BE2C (cell line): ENCODE measurements around the gene ZNF410.
A peak's percentile ranks its signal among the peaks of the same experiment; 100 is the strongest.

Experiments
- DNase-seq: peaks from one replicate; pipeline ENCODE4 v3.0.0-alpha.2; 2020
- H3K27me3 ChIP-seq: fragments of 250-450 bp; sonication (Bioruptor Pico); 2 replicates; pipeline ENCODE4 v1.5.1; 2020; ENCODE audit warnings: mild to moderate bottlenecking
- H3K36me3 ChIP-seq: fragments of 250-450 bp; sonication (Bioruptor Pico); 2 replicates; pipeline ENCODE4 v1.5.1; 2020; ENCODE audit warnings: mild to moderate bottlenecking
- H3K4me1 ChIP-seq: fragments of 250-450 bp; sonication (Bioruptor Pico); 2 replicates; pipeline ENCODE4 v1.5.1; 2020
- H3K4me3 ChIP-seq: 2 replicates; pipeline ENCODE4 v1.5.1; 2011; ENCODE audit warnings: low read depth, low read length
- H3K9me3 ChIP-seq: fragments of 250-450 bp; sonication (Bioruptor Pico); 2 replicates; pipeline ENCODE4 v1.5.1; 2020
- TF ChIP-seq, protein P1 (sequence below): IDR thresholded peaks from 2 replicates; pipeline ENCODE4 v1.5.1; 2012; ENCODE audit warnings: mild to moderate bottlenecking, low read depth, low read length

The ZNF410 gene

DNA sequence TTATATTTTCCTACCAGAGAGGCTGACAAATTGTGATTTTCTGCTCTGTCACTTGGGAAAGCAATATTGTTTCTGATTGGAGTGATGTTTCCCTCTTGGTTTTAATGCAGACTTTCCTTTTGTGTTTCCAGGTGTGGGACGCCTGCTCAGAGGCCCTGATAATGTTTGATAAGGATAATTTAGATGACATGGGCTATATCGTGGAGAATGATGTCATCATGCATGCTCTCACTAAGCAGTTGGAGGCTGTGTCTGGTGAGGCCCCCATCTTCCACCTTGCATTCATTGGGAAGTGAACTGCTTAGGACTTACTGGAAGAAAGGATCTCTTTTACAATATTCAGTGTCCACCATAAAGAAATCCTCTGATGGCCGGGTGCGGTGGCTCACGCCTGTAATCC lies 69.0 kb downstream of the ZNF410 start:
- H3K4me3 ChIP-seq = no peak overlapping the region
- DNase-seq = no peak
- H3K36me3 ChIP-seq = peaks cover 28% of the 10 kb centered on the region
- H3K9me3 ChIP-seq = no peaks in the 10 kb centered on the region
- TF ChIP-seq, protein P1, sequence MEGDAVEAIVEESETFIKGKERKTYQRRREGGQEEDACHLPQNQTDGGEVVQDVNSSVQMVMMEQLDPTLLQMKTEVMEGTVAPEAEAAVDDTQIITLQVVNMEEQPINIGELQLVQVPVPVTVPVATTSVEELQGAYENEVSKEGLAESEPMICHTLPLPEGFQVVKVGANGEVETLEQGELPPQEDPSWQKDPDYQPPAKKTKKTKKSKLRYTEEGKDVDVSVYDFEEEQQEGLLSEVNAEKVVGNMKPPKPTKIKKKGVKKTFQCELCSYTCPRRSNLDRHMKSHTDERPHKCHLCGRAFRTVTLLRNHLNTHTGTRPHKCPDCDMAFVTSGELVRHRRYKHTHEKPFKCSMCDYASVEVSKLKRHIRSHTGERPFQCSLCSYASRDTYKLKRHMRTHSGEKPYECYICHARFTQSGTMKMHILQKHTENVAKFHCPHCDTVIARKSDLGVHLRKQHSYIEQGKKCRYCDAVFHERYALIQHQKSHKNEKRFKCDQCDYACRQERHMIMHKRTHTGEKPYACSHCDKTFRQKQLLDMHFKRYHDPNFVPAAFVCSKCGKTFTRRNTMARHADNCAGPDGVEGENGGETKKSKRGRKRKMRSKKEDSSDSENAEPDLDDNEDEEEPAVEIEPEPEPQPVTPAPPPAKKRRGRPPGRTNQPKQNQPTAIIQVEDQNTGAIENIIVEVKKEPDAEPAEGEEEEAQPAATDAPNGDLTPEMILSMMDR = no peak
- no peaks in the 10 kb centered on the region for H3K4me1 ChIP-seq
- H3K27me3 ChIP-seq = no peaks in the 10 kb centered on the region

DNA sequence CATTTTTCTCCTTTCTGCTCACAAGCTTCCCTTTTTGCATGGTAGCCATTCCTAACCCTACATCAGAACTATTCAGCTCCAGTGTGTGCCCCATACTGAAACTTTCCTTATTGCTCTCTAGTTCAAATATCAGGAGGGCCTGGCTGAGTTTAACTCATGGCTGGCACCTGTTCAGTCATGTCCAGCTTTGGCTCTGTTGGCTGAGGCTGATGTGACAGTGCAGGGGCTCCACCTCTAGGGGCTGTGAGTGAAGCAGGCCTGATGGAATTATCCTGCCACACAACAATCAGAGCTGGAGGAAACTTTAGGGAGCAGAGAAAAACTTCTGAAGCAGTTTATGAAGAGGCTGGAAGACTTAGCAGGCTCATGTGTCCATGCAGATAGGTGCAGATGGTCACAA lies 71.9 kb downstream of the ZNF410 start:
- TF ChIP-seq, protein P1 = peak; percentile 18
- Histone ChIP-seq H3K4me1 (no peaks in the 10 kb centered on the region), H3K9me3 (no peaks in the 10 kb centered on the region), H3K27me3 (no peaks in the 10 kb centered on the region), H3K36me3 (peaks cover 36% of the 10 kb centered on the region), H3K4me3 (no peak overlapping the region)
- DNase-seq = no peak

DNA sequence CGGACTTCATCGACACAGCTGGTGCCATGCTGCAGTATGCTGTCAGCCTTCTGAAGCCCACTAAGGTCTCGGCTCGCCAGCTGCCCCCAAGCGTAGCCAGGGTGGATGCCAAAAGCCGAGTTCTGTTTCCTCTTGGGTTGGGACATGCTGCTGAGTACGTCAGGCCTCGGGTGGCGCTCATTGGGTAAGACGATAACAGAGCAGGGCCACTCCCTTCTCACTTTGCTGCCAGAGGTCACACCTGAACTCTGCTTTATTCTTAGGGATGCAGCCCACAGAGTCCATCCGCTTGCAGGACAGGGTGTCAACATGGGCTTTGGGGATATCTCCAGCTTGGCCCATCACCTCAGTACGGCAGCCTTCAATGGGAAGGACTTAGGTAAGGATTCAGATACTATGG lies 74.5 kb downstream of the ZNF410 start:
- no peaks in the 10 kb centered on the region for H3K9me3 ChIP-seq
- no peak for DNase-seq
- no peaks in the 10 kb centered on the region for H3K27me3 ChIP-seq
- H3K4me3 ChIP-seq = no peak overlapping the region
- H3K36me3 ChIP-seq = peaks cover 26% of the 10 kb centered on the region
- TF ChIP-seq, protein P1 = no peak
- no peaks in the 10 kb centered on the region for H3K4me1 ChIP-seq

DNA sequence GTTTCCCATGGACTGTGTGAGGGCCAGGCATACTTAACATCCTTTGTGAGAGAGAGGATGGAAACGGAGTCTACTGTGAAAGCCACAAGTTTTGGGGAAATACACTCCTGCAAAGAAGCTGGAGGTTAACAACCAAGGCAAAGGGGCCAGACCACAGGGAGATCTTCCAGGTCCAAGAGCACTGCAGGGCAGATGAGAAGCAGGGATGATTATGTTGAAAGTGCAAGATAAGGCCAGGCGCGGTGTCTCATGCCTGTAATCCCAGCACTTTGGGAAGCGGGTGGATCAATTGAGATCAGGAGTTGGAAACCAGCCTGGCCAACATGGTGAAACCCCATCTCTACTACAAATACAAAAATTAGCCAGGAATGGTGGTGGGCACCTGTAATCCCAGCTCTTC lies 78.6 kb downstream of the ZNF410 start:
- TF ChIP-seq, protein P1 = no peak
- Histone ChIP-seq H3K36me3 (peaks cover 9% of the 10 kb centered on the region), H3K4me1 (no peaks in the 10 kb centered on the region), H3K9me3 (no peaks in the 10 kb centered on the region), H3K27me3 (no peaks in the 10 kb centered on the region), H3K4me3 (no peak overlapping the region)
- DNase-seq = no peak

DNA sequence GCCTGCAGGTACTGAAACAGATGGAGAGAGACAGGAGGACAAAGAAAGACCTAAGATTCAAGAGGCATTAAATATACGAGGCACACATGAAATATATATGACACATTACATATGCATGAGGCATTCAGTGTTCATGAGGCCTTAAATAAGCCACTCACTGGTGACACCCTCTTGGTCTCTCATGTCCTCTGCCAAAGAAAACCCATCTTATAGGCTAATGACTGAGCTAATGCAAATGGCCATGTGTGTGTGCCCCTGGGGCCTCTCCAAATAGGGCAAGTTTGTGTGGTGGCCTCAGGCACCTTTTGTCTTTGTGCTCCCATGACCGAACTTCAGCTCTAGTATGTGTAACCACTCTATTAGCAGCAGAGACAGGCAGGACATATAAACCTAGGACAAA lies 82.2 kb downstream of the ZNF410 start:
- no peaks in the 10 kb centered on the region for H3K27me3 ChIP-seq
- H3K4me1 ChIP-seq = peaks cover 11% of the 10 kb centered on the region; the same call in 1 of the 2 replicates
- DNase-seq = no peak
- H3K4me3 ChIP-seq = no peak overlapping the region
- H3K36me3 ChIP-seq = no peaks in the 10 kb centered on the region
- TF ChIP-seq, protein P1 = no peak
- no peaks in the 10 kb centered on the region for H3K9me3 ChIP-seq

DNA sequence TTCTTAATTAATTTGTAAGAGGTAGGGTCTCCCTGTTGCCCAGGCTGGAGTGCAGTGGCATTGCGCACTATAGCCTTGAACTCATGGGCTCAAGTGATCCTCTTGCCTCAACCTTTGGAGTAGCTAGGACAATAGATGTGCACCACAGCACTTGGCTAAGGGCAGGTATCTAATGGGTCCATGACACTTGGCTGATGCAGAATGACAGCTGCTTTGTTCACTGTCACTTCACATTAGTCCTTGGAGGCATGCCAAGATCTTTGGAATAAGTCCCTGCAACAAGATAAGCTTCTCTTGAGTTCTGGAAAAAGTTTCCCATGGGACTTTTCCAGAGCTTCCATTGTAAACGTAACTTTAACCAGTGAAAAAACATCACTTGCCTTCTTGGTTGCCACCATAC lies 86.8 kb downstream of the ZNF410 start:
- Histone ChIP-seq H3K9me3 (no peaks in the 10 kb centered on the region), H3K4me1 (peaks cover 15% of the 10 kb centered on the region; the same call in 1 of the 2 replicates), H3K4me3 (no peak overlapping the region), H3K36me3 (no peaks in the 10 kb centered on the region), H3K27me3 (no peaks in the 10 kb centered on the region)
- TF ChIP-seq, protein P1 = no peak
- peak; percentile 69 for DNase-seq
